Measurements from ENCODE around the gene RFFL.

Gene RFFL

DNA sequence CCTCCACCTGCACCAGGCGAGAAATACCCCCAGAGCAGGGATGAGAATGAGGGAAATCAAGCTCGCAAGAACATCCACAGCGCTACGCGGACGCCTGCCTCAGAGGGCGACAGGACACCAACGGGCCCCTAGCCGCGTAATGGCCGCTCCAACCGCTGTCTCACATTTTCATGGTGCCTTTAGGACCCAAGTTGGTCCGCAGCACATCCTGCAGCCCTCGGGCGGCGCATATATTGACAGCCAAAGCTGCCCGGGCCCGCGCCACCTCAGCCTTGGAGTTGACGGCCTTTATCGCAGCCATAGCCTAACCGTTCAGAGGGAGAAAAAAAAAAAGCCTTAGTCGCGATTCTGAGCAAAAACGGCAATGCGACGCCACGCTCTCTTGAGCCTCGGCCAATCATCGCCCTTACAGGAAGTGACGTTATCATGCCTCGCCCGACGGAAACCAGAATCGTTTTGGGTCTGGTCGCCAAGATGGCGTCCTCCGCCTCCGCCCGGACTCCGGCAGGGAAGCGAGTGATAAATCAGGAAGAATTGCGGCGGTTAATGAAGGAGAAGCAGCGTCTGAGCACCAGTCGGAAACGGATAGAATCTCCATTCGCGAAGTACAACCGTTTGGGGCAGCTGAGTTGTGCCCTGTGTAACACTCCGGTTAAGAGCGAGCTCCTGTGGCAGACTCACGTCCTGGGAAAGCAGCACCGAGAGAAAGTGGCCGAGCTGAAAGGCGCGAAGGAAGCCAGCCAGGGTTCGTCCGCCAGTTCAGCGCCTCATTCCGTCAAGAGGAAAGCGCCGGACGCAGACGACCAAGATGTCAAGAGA, 102.2 kb downstream of the RFFL start, which contains the start of the genes CCT6B and ZNF830:
Gene CCT6B, minus strand, starts transcription at position 368 of the 819 bp plus-strand sequence. Its CDS starts 67 bp downstream, at position 301.
Gene ZNF830, plus strand, starts transcription at position 448 of the 819 bp plus-strand sequence. Its CDS starts 27 bp downstream, at position 475.
- peak; percentile 95 to 97 for DNase-seq

GRCh38 chr17:34958438-34958837, 105.1 kb downstream of the RFFL start:
- DNase-seq, result no peak
